Right ventricle myocardium superior (tissue), 1 donor: ENCODE results near the gene HAUS1. TPM values are rescaled to one million over a fixed set of nuclear protein-coding genes. Genes with fewer than 3 reads are reported as not detected.
"Not testable (repeated sequence)": the region's sequence is repeated elsewhere in the genome, so short reads cannot be mapped to it uniquely, and the experiment has no call there.

ENCODE experiments used
- ATAC-seq: fragments of 200-7000 bp; cut with Tn5 transposase; one replicate; pipeline ENCODE4 v1.9.1; 2020; ENCODE audit warnings: mild to moderate bottlenecking; ENCODE audit not compliant: poor library complexity
- DNase-seq: peaks from one replicate; pipeline ENCODE4 v3.0.0-alpha.2; 2020
- intact Hi-C: fragments of 100-400 bp; cut with DNase I; formaldehyde crosslinking; loops from one replicate; pipeline ENCODE4 v1.11.2; 2022
- total RNA-seq: library from RNA; stranded (reverse); fragmentation: NEBNext Ultra II Directional; extraction: Animal tissue kit (Norgen Biotek cat#: 25700); gene quantifications from one replicate; pipeline ENCODE4 v1.2.1, GENCODE V29; 2021
- donor health status: DM: no; HTN: yes; CAD: no; lungs with severe emphysema.

The HAUS1 gene
- total RNA-seq, 1 donor from 2014 or later, result 5.5 TPM

DNA sequence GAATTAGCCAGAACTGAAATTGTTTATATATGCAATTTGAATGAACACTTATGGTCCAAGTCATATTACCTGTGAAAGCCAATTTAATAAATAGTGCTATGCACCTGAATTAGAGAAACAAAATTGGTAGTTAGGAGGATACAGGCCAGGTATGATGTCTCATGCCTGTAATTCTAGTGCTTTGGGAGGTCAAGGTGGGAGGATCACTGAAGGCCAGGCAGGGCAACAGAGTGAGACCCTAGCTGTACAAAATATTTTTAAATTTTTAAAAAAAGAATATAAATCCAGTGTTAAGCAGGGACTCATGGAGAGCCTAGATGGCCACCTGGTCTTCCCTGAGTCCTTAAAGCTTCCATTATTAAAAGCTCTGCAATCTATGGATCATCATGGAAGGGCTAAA is 24.8 kb upstream of the HAUS1 start:
- ATAC-seq (no peak), DNase-seq (no peak)

DNA sequence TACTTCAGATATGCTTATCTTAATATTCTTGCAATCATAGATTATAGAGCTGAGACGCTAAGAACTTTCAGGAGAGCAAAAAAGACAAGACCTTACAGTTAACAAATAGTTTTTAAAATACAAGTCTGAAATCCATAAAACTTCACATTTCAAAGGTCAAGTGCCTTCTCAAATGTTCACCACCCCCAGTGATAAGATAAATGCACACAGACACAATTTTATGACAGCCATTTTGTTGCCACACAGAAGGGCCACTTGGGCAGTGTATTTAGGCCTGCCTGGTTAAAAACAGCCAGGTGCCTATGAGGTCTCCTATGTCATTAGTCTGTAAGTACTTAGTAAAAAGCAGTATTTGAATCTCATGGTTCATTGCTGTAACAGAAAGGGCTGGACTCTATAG is 24.0 kb upstream of the HAUS1 start:
- ATAC-seq, result no peak

More for the DNA sequence above, 24.8 kb upstream of the HAUS1 start:
- intact Hi-C loops, result no loop called here

DNA sequence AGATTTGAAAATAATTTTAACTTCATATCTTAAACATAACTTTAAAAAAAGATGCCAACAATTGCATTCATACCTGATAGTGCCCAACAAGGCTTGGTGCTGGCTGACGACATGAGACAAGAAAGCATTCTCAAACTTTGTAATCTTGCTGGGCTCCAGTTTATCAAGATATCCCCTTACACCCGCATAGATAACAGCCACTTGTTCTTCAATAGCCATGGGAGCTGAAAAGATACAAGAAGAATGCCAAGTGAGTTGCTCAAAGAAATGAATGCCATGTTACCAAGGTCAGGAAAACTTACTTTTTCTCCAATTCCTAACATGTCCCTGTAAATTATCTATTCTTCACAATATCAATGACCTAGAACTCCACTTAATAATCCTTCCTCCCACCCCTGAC is 19.8 kb upstream of the HAUS1 start:
- intact Hi-C loops, result no loop called here
- DNase-seq, result no peak
- no peak for ATAC-seq

More for the DNA sequence above, 24.0 kb upstream of the HAUS1 start:
- DNase-seq, result no peak
- intact Hi-C loops, result no loop called here

DNA sequence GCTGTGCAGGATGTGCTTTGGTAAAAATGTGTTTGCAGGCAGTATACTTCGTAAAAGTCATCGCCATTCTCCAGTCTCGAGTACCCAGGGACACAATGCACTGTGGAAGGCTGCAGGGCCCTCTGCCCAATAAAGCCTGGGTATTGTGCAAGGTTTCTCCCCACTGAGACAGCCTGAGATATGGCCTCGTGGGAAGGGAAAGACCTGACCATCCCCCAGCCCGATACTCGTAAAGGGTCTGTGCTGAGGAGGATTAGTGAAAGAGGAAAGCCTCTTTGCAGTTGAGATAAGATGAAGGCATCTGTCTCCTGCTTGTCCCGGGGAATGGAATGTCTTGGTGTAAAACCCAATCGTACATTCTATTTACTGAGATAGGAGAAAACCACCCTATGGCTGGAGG is 15.7 kb upstream of the HAUS1 start:
- ATAC-seq, intact Hi-C loops, DNase-seq: not testable (repeated sequence)

DNA sequence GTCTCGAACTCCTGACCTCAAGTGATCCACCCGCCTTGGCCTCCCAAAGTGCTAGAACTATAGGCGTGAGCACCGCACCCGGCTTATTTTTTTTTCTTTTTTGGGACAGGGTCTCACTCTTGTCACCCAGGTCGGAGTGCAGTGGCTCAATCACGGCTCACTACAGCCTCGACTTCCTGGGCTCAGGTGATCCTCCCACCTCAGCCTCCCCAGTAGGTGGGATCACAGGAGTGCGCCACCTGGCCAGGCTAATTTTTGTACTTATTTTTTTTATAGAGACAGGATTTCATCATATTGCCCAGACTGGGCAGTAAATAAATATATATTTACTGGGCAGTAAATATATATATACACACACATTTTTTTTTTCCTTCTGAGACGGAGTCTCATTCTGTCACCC is 8.7 kb upstream of the HAUS1 start:
- intact Hi-C loops, result no loop called here
- DNase-seq (no peak), ATAC-seq (no peak)

DNA sequence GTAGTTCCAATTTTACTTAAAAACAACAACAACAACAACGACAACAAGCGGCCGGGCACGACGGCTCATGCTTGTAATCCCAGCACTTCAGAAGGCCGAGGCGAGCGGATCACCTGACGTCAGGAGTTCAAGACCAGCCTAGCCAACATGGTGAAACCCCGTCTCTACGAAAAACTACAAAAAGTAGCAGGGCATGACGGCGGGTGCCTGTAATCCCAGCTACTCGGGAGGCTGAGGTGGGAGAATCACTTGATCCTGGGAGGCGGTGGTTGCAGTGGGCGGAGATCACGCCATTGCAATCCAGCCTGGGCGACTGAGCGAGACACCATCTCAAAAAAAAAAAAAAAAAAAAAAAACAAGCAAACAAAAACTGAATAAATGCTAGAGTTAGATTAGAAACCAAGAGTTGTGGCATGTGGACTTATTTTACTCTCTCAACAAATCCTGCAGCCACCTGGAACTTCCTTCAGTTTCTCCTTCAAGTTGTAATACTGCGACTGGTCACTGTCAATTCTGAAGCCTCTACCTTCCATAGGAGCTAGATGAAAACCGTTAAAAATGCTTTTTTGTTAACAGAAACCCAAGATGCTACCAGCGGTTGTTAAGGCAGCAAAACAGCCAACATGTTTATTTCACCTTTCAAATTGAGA is 7.4 kb upstream of the HAUS1 start:
- intact Hi-C loops, result no loop called here
- DNase-seq, result no peak
- ATAC-seq, result peak; percentile 13

DNA sequence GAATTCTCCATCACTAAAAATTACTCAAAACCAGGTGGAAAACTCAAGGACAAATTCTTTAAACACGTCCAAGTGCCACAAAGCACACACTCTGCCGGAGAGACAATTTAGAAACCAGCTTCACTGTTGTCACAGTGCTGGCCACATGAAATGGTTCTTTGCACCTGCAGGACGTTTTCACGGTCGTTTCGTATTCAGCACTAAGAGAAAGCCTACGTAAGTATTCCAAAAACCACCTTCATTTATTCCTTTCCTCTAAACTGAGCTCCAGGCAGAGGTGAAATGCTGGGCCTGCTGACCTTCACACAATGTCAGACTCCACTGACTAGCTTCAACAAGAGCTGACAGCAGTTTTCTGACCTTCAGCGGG is 6.8 kb upstream of the HAUS1 start:
- DNase-seq (no peak), ATAC-seq (peak; percentile 49)
- intact Hi-C loops, result no loop called here

DNA sequence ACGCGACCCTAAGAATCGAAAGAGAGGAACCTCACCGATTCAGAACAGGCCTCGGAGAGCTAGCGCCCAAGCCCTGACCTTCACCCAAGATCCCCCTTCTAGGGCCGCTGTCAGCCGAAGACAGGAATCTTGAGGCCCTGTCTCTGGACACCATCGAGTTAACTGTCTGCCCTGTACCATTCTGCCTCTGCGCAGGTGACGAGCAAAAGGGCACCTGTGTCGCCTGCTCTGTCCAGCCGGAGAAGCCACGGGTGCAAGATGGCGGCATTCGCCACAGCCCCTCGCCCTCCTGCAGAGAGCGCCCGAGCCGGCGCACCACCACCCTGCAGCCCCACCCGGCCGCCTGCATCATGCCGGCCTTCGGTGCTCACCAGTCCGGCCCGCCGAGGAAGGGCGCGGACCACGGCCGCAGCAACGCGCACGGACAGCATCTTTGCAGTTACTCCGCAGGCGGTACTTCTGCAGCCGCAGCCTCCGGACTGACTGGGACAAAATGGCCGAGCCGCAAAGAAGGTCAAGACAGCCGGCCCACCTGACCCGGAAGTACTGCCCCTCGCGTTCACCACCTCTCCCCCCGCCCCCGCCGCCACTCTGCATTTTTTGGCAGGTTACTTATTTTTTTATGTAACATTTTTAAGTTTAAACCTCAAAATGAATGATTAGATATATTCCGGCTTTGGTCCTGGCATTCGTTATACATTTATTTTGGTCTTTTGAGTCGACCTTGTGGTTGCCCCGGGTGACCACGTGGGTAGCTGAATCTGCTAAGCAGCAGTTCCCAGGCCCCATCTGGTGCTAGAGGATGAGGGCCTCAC is 6.2 kb upstream of the HAUS1 start, which contains the start of gene ATP5F1A:
Gene ATP5F1A (minus strand): TSS at position 496 of the 815 bp plus-strand sequence. CDS start 65 bp downstream, at position 431.
- peak; percentile 89 for ATAC-seq
- intact Hi-C loops, result no loop called here
- DNase-seq, result peak; percentile 91

DNA sequence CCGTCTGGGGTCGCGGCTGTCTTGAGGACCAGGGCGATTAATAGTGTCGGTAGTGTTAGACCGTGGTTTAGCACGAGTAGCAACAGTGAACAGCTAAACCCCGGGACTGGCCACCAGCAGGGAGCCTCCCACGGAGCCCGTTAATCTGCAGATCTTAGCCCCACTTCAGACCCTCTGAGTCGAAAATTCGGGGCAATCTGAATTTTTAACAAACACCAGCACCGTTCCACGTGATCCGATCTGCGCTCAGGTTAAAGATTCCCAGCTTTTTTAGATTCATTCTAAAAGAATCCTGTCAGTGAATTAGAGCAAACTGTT is 5.6 kb upstream of the HAUS1 start:
- DNase-seq (no peak), ATAC-seq (no peak)
- intact Hi-C loops, result no loop called here

DNA sequence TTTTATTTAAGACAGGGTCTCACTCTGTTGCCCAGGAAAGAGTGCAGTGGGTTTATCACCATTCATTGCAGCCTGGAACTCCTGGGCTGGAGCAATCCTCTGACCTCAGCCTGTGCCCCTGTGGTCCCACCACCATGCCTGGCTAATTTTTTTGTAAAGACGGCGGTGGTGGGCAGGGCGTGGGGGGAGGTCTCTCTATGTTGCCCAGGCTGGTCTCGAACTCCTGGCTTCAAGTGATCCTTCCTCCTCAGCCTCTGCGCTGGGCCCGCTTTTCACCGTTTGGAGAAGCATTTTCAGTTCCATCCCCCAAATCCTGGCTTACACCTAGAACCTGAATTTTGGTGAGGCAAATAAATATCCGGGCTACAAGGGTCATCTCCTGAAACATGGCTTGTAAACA is 4.7 kb upstream of the HAUS1 start:
- DNase-seq, result no peak
- intact Hi-C loops, result no loop called here

DNA sequence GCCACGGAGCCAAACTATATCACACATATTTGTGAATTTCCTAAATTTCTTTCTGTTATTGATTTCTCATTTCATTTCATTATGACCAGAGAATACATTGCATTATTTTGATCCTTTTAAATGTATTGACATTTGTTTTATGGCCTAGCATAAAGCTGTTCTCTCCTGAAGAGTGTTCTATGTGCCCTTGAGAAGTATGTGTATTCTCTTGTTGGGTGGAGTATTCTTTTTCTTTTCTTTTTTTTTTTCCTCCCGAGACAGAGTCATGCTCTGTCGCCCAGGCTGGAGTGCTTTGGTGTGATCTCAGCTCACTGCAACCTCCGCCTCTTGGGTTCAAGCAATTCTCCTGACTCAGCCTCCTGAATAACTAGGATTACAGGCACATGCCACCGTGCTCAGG is 5.2 kb downstream of the HAUS1 start:
- ATAC-seq (no peak), DNase-seq (no peak)
- intact Hi-C loops, result no loop called here

More for the DNA sequence above, 4.7 kb upstream of the HAUS1 start:
- no peak for ATAC-seq

DNA sequence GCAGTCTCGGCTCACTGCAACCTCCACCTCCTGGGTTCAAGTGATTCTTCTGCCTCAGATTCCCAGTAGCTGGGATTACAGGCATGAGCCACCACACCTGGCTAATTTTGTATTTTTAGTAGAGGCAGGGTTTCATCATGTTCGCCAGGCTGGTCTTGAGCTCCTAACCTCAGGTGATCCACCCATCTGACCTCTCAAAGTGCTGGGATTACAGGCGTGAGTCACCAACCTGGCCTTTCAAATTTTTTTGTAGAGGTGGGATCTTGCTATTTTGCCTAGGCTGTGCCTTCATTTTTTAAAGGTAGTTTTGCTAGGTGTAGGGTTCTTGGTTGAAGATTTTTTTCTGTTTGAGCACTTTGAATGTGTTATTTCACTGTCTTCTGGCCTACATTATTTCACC is 6.2 kb downstream of the HAUS1 start:
- intact Hi-C loops, result no loop called here
- DNase-seq (no peak), ATAC-seq (no peak)

DNA sequence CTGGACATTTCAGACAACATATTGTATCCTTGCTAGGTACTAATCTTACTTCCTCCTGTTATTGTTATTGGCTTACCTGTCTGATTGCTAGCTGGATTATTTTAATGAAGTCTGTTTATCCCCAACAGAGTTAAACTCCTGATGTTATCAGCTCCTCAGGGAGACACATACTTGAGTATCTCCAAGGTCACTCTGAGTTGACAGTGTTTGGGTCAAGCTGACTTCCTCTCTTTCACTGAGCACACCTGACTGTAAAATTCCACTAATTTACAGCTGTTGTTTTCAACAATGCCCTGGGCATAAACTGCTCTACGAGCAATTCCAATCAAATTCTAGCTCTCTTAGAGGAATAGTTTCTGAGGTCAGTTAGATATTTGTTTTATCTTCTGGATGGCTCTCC is 9.6 kb downstream of the HAUS1 start:
- ATAC-seq (no peak), DNase-seq (no peak)
- intact Hi-C loops, result no loop called here

DNA sequence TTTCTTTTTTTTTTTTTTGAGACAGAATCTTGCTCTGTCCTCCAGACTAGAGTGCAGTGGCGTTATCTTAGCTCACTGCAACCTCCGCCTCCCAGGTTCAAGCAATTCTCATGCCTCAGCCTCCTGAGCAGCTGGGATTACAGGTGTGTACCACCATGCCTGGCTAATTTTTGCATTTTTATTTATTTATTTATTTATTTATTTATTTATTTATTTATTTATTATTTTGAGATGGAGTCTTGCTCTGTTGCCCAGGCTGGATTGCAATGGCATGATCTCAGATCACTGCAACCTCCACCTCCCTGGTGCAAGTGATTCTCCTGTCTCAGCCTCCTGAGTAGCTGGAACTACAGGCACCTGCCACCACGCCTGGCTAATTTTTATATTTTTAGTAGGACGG is 22.4 kb downstream of the HAUS1 start:
- DNase-seq, intact Hi-C loops, ATAC-seq: not testable (repeated sequence)

DNA sequence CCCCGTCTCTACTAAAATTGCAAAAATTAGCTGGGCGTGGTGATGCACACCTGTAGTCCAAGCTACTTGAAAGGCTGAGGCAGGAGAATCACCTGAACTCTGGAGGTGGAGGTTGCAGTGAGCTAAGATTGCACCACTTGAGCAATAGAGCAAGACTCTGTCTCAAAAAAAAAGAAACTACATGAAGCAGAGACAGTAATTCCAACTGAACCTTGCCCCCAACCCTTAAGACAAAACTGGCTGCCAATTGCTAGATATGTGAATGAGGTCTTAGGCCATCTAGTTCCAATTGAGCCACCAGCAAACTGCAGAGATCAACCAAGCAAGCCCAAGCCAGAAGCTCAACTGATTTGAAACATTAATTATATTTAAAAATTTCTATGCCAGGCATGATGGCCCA is 25.9 kb downstream of the HAUS1 start:
- DNase-seq, result no peak
- no peak for ATAC-seq
- intact Hi-C loops, result no loop called here

DNA sequence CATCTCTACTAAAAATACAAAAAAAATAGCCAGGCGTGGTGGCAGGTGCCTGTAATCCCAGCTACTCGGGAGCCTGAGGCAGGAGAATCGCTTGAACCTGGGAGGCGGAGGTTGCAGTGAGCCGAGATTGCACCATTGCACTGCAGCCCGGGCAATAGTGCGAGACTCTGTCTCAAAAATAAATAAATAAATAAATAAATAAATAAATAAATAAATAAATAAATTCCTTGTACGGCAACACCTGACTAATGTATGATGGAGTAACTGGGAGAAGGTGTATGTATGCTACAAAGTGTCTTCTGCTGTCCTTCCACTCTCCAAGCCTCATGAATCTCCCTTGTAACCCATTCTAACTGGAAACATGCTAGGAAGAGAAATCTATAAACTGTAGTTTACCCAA is 26.4 kb downstream of the HAUS1 start:
- ATAC-seq, intact Hi-C loops, DNase-seq: not testable (repeated sequence)

DNA sequence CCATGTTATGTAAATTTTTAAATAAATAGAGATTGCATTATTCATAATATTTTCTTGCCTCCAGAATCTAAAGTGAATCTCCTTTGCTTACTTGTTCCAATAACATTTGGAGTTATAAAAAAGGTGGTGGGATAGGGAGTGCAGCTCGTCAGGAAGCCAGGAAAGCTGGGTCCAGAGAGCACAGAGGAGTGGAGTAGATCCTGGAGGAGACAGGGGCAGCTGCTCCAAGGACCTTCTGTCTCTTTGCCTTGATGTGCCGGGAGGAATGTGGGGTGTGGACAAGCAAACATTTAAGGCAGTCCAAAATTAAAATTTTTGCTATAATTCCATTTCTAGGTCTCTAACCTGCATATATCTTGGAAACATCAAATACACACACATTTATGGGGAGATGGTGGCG is 29.3 kb downstream of the HAUS1 start:
- intact Hi-C loops, result no loop called here
- DNase-seq, result no peak
- ATAC-seq, result no peak

DNA sequence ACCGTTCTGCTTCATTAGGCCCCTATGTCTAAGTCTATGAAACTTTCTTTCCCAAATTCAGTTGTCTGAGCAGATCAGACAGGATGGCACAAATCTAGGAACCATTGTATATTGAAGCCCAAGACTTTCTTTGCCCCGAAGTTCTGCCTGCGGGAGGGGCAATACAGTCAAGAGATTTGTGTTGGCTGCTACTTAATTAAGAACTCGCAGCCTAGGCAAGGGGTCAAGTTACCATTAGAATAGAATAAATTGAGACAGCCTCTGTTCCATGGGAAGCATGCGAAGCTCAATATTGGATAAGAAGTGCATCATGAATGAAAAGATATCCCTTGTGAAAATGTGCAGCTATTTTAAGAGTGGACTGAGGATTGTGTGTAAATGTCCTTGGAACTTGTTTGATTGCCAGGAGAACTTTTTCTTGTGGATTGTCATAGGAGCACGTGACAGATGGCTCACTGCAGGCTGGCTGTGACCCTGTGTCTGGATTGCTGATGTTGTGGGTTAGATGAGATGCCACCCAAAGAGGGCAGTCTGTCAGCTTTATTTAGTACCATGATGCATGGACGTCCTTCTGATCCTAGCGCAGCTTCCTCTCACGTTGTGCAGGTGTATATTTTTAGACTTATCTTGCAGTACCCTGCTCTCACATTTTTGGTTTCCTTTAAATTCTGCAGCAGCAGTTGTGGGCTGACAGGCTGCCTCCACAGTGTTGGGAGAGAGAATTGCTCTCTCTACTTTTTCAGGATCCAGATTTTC is 30.9 kb downstream of the HAUS1 start:
- intact Hi-C loops, result no loop called here
- no peak for DNase-seq
- ATAC-seq, result peak; percentile 92

DNA sequence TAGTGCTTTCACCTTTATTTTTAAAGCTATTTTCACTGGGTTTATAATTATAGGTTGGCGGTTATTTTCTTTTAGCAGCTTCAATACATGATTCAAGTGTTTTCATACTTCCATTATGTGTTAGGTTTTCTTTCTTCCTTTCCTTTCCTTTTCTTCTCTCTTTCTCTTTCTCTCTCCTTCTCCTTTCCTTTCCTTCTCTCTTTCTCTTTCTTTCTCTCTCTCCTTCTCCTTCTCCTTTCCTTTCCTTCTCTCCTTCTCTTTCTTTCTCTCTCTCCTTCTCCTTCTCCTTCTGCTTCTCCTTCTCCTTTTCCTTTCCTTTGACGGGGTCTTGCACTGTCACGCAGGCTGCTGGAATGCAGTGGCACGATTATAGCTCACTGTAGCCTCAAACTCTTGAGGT is 36.0 kb downstream of the HAUS1 start:
- intact Hi-C loops, result loop anchor here (10.0 kb wide), 1 partner anchor 385 kb away; no protein-coding TSS in a partner anchor
- ATAC-seq, result no peak
- no peak for DNase-seq

DNA sequence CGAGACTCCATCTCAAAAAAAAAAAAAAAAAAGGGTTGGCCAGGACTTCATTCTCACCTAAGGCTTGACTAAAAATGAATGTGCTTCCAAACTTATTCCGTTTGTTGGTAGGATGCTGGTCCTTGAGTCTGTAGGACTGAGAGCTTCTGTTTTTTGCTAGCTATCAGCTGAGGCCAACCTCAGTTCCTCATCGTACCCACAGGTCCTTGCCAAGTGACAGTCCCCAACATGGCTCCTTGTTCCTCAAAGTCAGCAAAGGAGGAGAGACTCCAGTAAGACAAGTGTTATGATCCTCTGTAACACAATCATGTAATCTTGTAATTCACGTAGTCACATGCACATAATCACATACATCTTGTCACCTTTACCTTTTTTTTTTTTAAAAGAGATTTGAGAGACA is 37.0 kb downstream of the HAUS1 start:
- intact Hi-C loops, result loop anchor here (10.0 kb wide), 1 partner anchor 384 kb away; no protein-coding TSS in a partner anchor
- ATAC-seq (no peak), DNase-seq (no peak)
